IMR-90 (cell line): ENCODE measurements around the gene GUCA1C. TPM values are rescaled to one million over a fixed set of nuclear protein-coding genes. Genes with fewer than 3 reads are reported as not detected.

Experiments
- ATAC-seq: fragments of 200-7000 bp; cut with Tn5 transposase; 2 replicates; pipeline ENCODE4 v1.9.1; 2020; ENCODE audit warnings: low read depth, mild to moderate bottlenecking, moderate library complexity
- Bru-seq: library from RNA; stranded (reverse); fragments of 400-500 nt; gene quantifications from one replicate; lab custom pipeline; 2021; lab: Mats Ljungman, UMichigan
- BruChase-seq, 2 experiments: library from RNA; stranded (reverse); fragments of 400-500 nt; gene quantifications; one replicate each; lab custom pipeline; 2021; lab: Mats Ljungman, UMichigan
- BruUV-seq: library from RNA; stranded (reverse); fragments of 400-500 nt; replicated peaks from 2 replicates; lab custom pipeline; 2021; lab: Mats Ljungman, UMichigan
- CTCF ChIA-PET: fragments of 300-600 bp; formaldehyde crosslinking; extraction: SDS; loops from one replicate; lab custom pipeline; 2021; ENCODE audit warnings: antibody characterized with exemption; lab: Yijun Ruan, JAX
- POLR2A ChIA-PET: fragments of 300-600 bp; sonication (Branson Sonifier 250); formaldehyde crosslinking; loops from one replicate; lab custom pipeline; 2022; ENCODE audit warnings: antibody characterized with exemption; ENCODE audit not compliant: unreplicated experiment; lab: Charles Lee
- DNase-seq: peaks from one replicate; pipeline ENCODE4 v3.0.0; 2013
- H2AFZ ChIP-seq: replicated peaks from 2 replicates; pipeline ENCODE3; 2013; ENCODE audit warnings: low read length, mild to moderate bottlenecking; ENCODE audit not compliant: poor library complexity
- H2AK5ac ChIP-seq: 2 replicates; pipeline ENCODE4 v1.6.1; 2013; ENCODE audit warnings: low read depth, low read length, inconsistent platforms
- H2AK9ac ChIP-seq: replicated peaks from 2 replicates; pipeline ENCODE3; 2013; ENCODE audit warnings: mild to moderate bottlenecking, low read depth, low read length, moderate library complexity; ENCODE audit not compliant: poor library complexity
- H2BK120ac ChIP-seq: 2 replicates; pipeline ENCODE4 v1.6.1; 2013; ENCODE audit warnings: low read depth, low read length, inconsistent platforms
- H2BK15ac ChIP-seq: 3 replicates; pipeline ENCODE4 v1.6.1; 2013; ENCODE audit warnings: low read depth, low read length, inconsistent platforms
- H2BK20ac ChIP-seq: 2 replicates; pipeline ENCODE4 v1.6.1; 2013; ENCODE audit warnings: low read depth, mild to moderate bottlenecking, inconsistent platforms, low read length, moderate library complexity
- H2BK5ac ChIP-seq: 2 replicates; pipeline ENCODE4 v1.6.1; 2013; ENCODE audit warnings: mild to moderate bottlenecking, low read depth, low read length, inconsistent platforms; ENCODE audit not compliant: poor library complexity, severe bottlenecking
- H3K14ac ChIP-seq: replicated peaks from 2 replicates; pipeline ENCODE4 v1.6.1; 2013; ENCODE audit warnings: low read depth, low read length, inconsistent platforms
- H3K18ac ChIP-seq: 2 replicates; pipeline ENCODE4 v1.6.1; 2013; ENCODE audit warnings: low read depth, low read length, control low read depth
- H3K23ac ChIP-seq: 2 replicates; pipeline ENCODE4 v1.6.1; 2013; ENCODE audit warnings: low read depth, low read length, inconsistent platforms
- H3K27ac ChIP-seq: 2 replicates; pipeline ENCODE4 v1.5.1; 2013; ENCODE audit warnings: mild to moderate bottlenecking, control low read depth, low read length; ENCODE audit not compliant: insufficient read depth
- H3K27me3 ChIP-seq: 2 replicates; pipeline ENCODE4 v1.6.1; 2013; ENCODE audit warnings: low read length; ENCODE audit not compliant: control insufficient read depth, insufficient read depth
- H3K36me3 ChIP-seq: 2 replicates; pipeline ENCODE4 v1.6.1; 2013; ENCODE audit warnings: low read length, mixed read lengths; ENCODE audit not compliant: control insufficient read depth, insufficient read depth
- H3K4ac ChIP-seq: 2 replicates; pipeline ENCODE4 v1.6.1; 2013; ENCODE audit warnings: low read depth, low read length, inconsistent platforms
- H3K4me1 ChIP-seq: 2 replicates; pipeline ENCODE4 v1.6.1; 2013; ENCODE audit warnings: low read length, mixed read lengths; ENCODE audit not compliant: control insufficient read depth, insufficient read depth
- H3K4me2 ChIP-seq: 2 replicates; pipeline ENCODE4 v1.6.1; 2013; ENCODE audit warnings: low read depth, mild to moderate bottlenecking, control low read depth, low read length, moderate library complexity
- H3K4me3 ChIP-seq: 2 replicates; pipeline ENCODE4 v1.5.1; 2013; ENCODE audit warnings: low read depth, mild to moderate bottlenecking, control low read depth, low read length, moderate library complexity; ENCODE audit not compliant: insufficient read depth
- H3K56ac ChIP-seq: 2 replicates; pipeline ENCODE4 v1.6.1; 2013; ENCODE audit warnings: low read length, inconsistent platforms; ENCODE audit not compliant: insufficient read depth; ENCODE audit errors: extremely low read depth
- H3K79me1 ChIP-seq, 2 experiments: 2 replicates each; pipeline ENCODE4 v1.6.1; 2013; ENCODE audit warnings: low read length in 2 of 2, inconsistent platforms in 1 of 2, low read depth in 1 of 2
- H3K9ac ChIP-seq: 2 replicates; pipeline ENCODE4 v1.6.1; 2013; ENCODE audit warnings: low read depth, low read length, control low read depth
- H3K9me1 ChIP-seq: 2 replicates; pipeline ENCODE4 v1.6.1; 2013; ENCODE audit warnings: low read length, inconsistent platforms; ENCODE audit not compliant: insufficient read depth
- H3K9me3 ChIP-seq: 2 replicates; pipeline ENCODE4 v1.6.1; 2013; ENCODE audit warnings: low read length; ENCODE audit not compliant: control insufficient read depth, insufficient read depth
- H4K20me1 ChIP-seq: 2 replicates; pipeline ENCODE4 v1.6.1; 2013; ENCODE audit warnings: low read length, inconsistent platforms; ENCODE audit not compliant: insufficient read depth
- H4K5ac ChIP-seq: 2 replicates; pipeline ENCODE4 v1.6.1; 2013; ENCODE audit warnings: mild to moderate bottlenecking, low read depth, low read length, control low read depth
- H4K8ac ChIP-seq, 2 experiments: 2 replicates each; pipeline ENCODE4 v1.6.1; 2013; ENCODE audit warnings: low read depth in 2 of 2, low read length in 2 of 2, control low read depth in 1 of 2, inconsistent platforms in 1 of 2
- H4K91ac ChIP-seq: 2 replicates; pipeline ENCODE4 v1.6.1; 2013; ENCODE audit warnings: low read depth, low read length, inconsistent platforms; ENCODE audit not compliant: insufficient read depth
- CEBPB ChIP-seq: IDR thresholded peaks from 2 replicates; pipeline ENCODE4 v1.6.1; 2012; ENCODE audit warnings: low read depth, low read length, improper control_type of control experiment
- FOS ChIP-seq: fragments of 150-350 bp; IDR thresholded peaks from 2 replicates; pipeline ENCODE4 v1.6.1; 2016; ENCODE audit warnings: low read depth, low read length
- MAFK ChIP-seq: IDR thresholded peaks from 2 replicates; pipeline ENCODE4 v1.6.1; 2012; ENCODE audit warnings: low read depth, low read length, improper control_type of control experiment
- NFE2L2 ChIP-seq: fragments of 150-350 bp; IDR thresholded peaks from 2 replicates; pipeline ENCODE4 v1.6.1; 2016; ENCODE audit warnings: low read depth, mild to moderate bottlenecking, low read length
- POLR2A ChIP-seq: IDR thresholded peaks from 2 replicates; pipeline ENCODE4 v1.6.1; 2012; ENCODE audit warnings: mild to moderate bottlenecking, low read depth, low read length
- RCOR1 ChIP-seq: IDR thresholded peaks from 2 replicates; pipeline ENCODE4 v1.6.1; 2012; ENCODE audit warnings: mild to moderate bottlenecking, low read length, improper control_type of control experiment; ENCODE audit not compliant: insufficient replicate concordance
- RFX5 ChIP-seq: IDR thresholded peaks from 2 replicates; pipeline ENCODE4 v1.8.0; 2012; ENCODE audit warnings: low read depth, mild to moderate bottlenecking, low read length, moderate library complexity
- SMC3 ChIP-seq: fragments of 150-350 bp; IDR thresholded peaks from 2 replicates; pipeline ENCODE4 v1.6.1; 2016; ENCODE audit warnings: low read depth, mild to moderate bottlenecking, antibody characterized with exemption, low read length, moderate library complexity
- USF2 ChIP-seq: fragments of 150-350 bp; IDR thresholded peaks from 2 replicates; pipeline ENCODE4 v1.6.1; 2017; ENCODE audit warnings: mild to moderate bottlenecking, antibody characterized with exemption, low read length, low read depth
- WGBS, 2 experiments: methylation state at CpG; one replicate each; pipeline versions ENCODE4 v1.1.5 to v1.1.7; 2013; ENCODE audit warnings: missing lambda C conversion rate in 2 of 2; ENCODE audit not compliant: insufficient read length in 1 of 2; ENCODE audit errors: extremely low coverage in 2 of 2; 5-methylcytosine and 5-hydroxymethylcytosine counted together
- dilution Hi-C: fragments of 300-500 bp; cut with HindIII; formaldehyde crosslinking; loops from one replicate; pipeline ENCODE4 v1.14.3; 2018; ENCODE audit warnings: low sequenced_read_pairs; ENCODE audit not compliant: unreplicated experiment
- in situ Hi-C: fragments of 300-500 bp; cut with MboI; formaldehyde crosslinking; loops from 3 replicates; pipeline ENCODE4 v1.14.3; 2019; ENCODE audit warnings: low sequenced_read_pairs, inconsistent platforms, mixed read lengths
- intact Hi-C: fragments of 100-400 bp; cut with micrococcal nuclease; formaldehyde crosslinking; loops from 2 replicates; pipeline ENCODE4 v1.10.0; 2022
- long read RNA-seq: library from polyadenylated mRNA; unstranded; transcript quantifications from one replicate; pipeline ENCODE4 v2.0.0, GENCODE V29; 2021; ENCODE audit not compliant: unreplicated experiment
- polyA plus RNA-seq, 3 experiments: library from polyadenylated mRNA; depleted of rRNA; stranded (reverse); fragments of >200 nt; gene quantifications; 2 replicates each; pipeline ENCODE4 v1.2.3, GENCODE V29; 2012; ENCODE audit warnings: low replicate concordance in 1 of 3
- total RNA-seq: library from RNA; depleted of rRNA; stranded (reverse); fragments of >200 nt; gene quantifications from 2 replicates; pipeline ENCODE4 v1.2.3, GENCODE V29; 2012; rRNA removed

GUCA1C gene
- total RNA-seq (not detected in 2 replicates), polyA plus RNA-seq (2012; rRNA removed) (not detected in 2 replicates), Bru-seq, nascent RNA (percentile 2 among the genes with signal in this experiment), BruChase-seq, experiment 1, labeled RNA remaining after a 6-hour chase (percentile 2 among the genes with signal in this experiment), BruChase-seq, experiment 2, labeled RNA remaining after a 2-hour chase (not detected)
- polyA plus RNA-seq (2012; cell fraction: cytosol; rRNA removed) = not detected in 2 replicates
- not detected in 2 replicates for polyA plus RNA-seq (2012; cell fraction: nucleus; rRNA removed; ENCODE audit: low replicate concordance)
- long read RNA-seq = 0 reads

- Histone ChIP-seq H3K4me1 (no peaks in the 10 kb centered on the region), H3K4me3 (no peak within 1 kb of the TSS)
- in situ Hi-C loops = no loop called here
These were observed at the start of gene GUCA1C for GRCh38 chr3:108953700-108954099. Gene GUCA1C, minus strand, starts transcription at chr3:108953879. Its CDS starts 117 bp downstream, at chr3:108953762.

More at GRCh38 chr3:108953700-108954099, at the start of gene GUCA1C:
- WGBS, 2 experiments = no CpG with 5 or more reads among the region's 1 CpG
- no peak within 1 kb of the TSS for H4K8ac ChIP-seq
- H2AFZ ChIP-seq = no peak within 1 kb of the TSS
- POLR2A ChIA-PET = no interaction called here
- BruUV-seq = no TSS peak
- H3K18ac ChIP-seq = no peak within 1 kb of the TSS
- H3K4ac ChIP-seq = no peak within 1 kb of the TSS
- no peak within 1 kb of the TSS for H3K23ac ChIP-seq
- dilution Hi-C loops = no loop called here
- H2BK20ac ChIP-seq = no peak within 1 kb of the TSS
- no peak within 1 kb of the TSS for H4K5ac ChIP-seq
- H3K27me3 ChIP-seq = no peaks in the 10 kb centered on the region
- H3K9ac ChIP-seq = no peak within 1 kb of the TSS
- H2AK9ac ChIP-seq = no peak within 1 kb of the TSS
- no peak within 1 kb of the TSS for H2BK15ac ChIP-seq
- H3K36me3 ChIP-seq = no peaks in the 10 kb centered on the region
- H3K27ac ChIP-seq = no peak within 1 kb of the TSS
- H2BK5ac ChIP-seq = no peak within 1 kb of the TSS
- H3K14ac ChIP-seq = no peak within 1 kb of the TSS
- no peaks in the 10 kb centered on the region for H3K9me1 ChIP-seq
- no peaks in the 10 kb centered on the region for H4K20me1 ChIP-seq
- no peaks in the 10 kb centered on the region for H3K9me3 ChIP-seq
- no peak within 1 kb of the TSS for H3K56ac ChIP-seq
- no peak within 1 kb of the TSS for H2AK5ac ChIP-seq
- no peak for TF ChIP-seq POLR2A
- TF ChIP-seq NFE2L2 = no peak
- no peak for TF ChIP-seq MAFK
- TF ChIP-seq RCOR1 = no peak
- no peak for TF ChIP-seq SMC3
- no peak for TF ChIP-seq CEBPB
- no peak for TF ChIP-seq RFX5
- TF ChIP-seq USF2 = no peak
- no peak for TF ChIP-seq FOS
- CTCF ChIA-PET = no interaction called here
- H4K91ac ChIP-seq = no peak within 1 kb of the TSS
- no peaks in the 10 kb centered on the region for H3K79me1 ChIP-seq
- intact Hi-C loops = no loop called here
- ATAC-seq (no peak), DNase-seq (no peak)
- H2BK120ac ChIP-seq = no peak within 1 kb of the TSS
- no peak within 1 kb of the TSS for H3K4me2 ChIP-seq
